Peyer's patch (tissue), 4 donors: ENCODE measurements around the gene PARD3B. TPM values are rescaled to one million over a fixed set of nuclear protein-coding genes. Genes with fewer than 3 reads are reported as not detected.

Source experiments
- DNase-seq, 3 donors: peaks; one replicate each; pipeline ENCODE4 v3.0.0-alpha.2; 2017 to 2019
- H3K27ac ChIP-seq, 4 donors: fragments of 200-600 bp; sonication (generic); one replicate each; pipeline ENCODE4 v1.5.1; 2016 to 2019
- H3K27me3 ChIP-seq, 2 donors: fragments of 200-600 bp; sonication (generic); one replicate each; pipeline ENCODE4 v1.5.1; 2019
- H3K36me3 ChIP-seq, 3 donors: fragments of 200-600 bp; sonication (generic); one replicate each; pipeline ENCODE4 v1.5.1; 2016 to 2019
- H3K4me1 ChIP-seq, 4 donors: fragments of 200-600 bp; sonication (generic); one replicate each; pipeline ENCODE4 v1.5.1; 2016 to 2019
- H3K4me3 ChIP-seq, 4 donors: fragments of 200-600 bp; sonication (generic); 1 replicate in 3 of 4; 2 replicates in 1 of 4; pipeline ENCODE4 v1.5.1; 2016 to 2019; ENCODE audit warnings: mild to moderate bottlenecking in 1 of 4
- H3K9me3 ChIP-seq, 4 donors: fragments of 200-600 bp; sonication (generic); one replicate each; pipeline ENCODE4 v1.5.1; 2016 to 2019; ENCODE audit warnings: mild to moderate bottlenecking in 1 of 4
- POLR2A ChIP-seq, 2 donors: fragments of 450-650 bp; IDR thresholded peaks; one replicate each; pipeline ENCODE4 v1.5.1; 2017; ENCODE audit warnings: antibody characterized with exemption in 2 of 2, mild to moderate bottlenecking in 2 of 2, moderate library complexity in 2 of 2
- total RNA-seq, 4 donors: library from RNA; depleted of rRNA; stranded (reverse); fragments of >200 nt; gene quantifications; one replicate each; pipeline ENCODE4 v1.1.0, GENCODE V29; 2016
- TF ChIP-seq, protein P1 (sequence below), 6 experiments: fragments of 450-650 bp in 4 of 6; fragments of 200-600 bp in 2 of 6; sonication (generic) in 1 of 6; IDR thresholded peaks; one replicate each; pipeline ENCODE4 v1.5.1; 2017 to 2019; ENCODE audit warnings: antibody characterized with exemption in 6 of 6, mild to moderate bottlenecking in 3 of 6, moderate library complexity in 1 of 6

Gene PARD3B
- total RNA-seq, 4 donors from 2014 or later = 19.6 to 52.0 (median 40.6) TPM

DNA sequence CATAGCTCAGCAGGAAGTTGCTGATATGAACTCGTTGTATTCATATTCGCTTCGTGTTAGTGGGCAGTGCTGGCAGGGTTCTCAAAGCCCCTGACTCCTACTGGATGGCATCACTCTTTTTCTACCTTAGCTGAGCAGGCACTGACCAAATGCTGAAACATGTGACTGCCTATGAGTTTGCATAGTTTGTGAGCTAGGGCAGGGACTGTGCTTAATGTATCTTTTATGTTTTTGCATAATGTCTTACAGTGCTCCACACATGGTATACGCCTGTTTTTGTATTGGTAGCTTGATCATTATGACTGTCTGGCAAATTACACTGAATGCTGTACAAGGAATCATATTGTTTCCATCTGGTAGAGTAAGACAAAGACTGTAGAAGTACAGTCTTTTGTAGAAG lies 305.3 kb downstream of the PARD3B start:
- Histone ChIP-seq H3K27me3 (no peaks in the 10 kb centered on the region), H3K4me1 (no peaks in the 10 kb centered on the region), H3K4me3 (no peak overlapping the region), H3K9me3 (no peaks in the 10 kb centered on the region), H3K36me3 (no peaks in the 10 kb centered on the region), H3K27ac (no peak overlapping the region)
- TF ChIP-seq POLR2A (IDR thresholded peaks at IDR 0.05) = no peak
- TF ChIP-seq, protein P1, sequence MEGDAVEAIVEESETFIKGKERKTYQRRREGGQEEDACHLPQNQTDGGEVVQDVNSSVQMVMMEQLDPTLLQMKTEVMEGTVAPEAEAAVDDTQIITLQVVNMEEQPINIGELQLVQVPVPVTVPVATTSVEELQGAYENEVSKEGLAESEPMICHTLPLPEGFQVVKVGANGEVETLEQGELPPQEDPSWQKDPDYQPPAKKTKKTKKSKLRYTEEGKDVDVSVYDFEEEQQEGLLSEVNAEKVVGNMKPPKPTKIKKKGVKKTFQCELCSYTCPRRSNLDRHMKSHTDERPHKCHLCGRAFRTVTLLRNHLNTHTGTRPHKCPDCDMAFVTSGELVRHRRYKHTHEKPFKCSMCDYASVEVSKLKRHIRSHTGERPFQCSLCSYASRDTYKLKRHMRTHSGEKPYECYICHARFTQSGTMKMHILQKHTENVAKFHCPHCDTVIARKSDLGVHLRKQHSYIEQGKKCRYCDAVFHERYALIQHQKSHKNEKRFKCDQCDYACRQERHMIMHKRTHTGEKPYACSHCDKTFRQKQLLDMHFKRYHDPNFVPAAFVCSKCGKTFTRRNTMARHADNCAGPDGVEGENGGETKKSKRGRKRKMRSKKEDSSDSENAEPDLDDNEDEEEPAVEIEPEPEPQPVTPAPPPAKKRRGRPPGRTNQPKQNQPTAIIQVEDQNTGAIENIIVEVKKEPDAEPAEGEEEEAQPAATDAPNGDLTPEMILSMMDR (IDR thresholded peaks at IDR 0.05) = no peak
- no peak for DNase-seq

DNA sequence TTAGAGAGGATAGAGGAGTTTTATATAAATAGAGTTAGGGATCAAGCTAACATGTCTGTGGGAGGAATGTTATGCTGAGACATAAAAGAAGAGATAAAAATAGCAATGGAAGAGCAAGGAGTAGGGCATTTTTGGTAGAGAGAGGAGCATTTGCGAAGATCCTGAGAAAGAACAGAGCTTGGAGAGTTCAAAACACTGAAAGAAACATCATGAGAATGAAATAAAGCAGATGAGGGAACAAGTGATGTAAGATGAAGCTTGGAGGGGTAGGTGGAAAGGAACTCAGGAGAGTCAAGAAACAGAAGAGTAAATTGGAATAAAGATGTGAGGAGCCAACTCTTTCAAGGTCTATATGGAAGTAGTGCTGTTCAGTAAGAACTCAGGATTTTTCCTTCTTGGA lies 308.6 kb downstream of the PARD3B start:
- no peak for DNase-seq
- TF ChIP-seq, protein P1 (IDR thresholded peaks at IDR 0.05) = no peak
- no peak for TF ChIP-seq POLR2A (IDR thresholded peaks at IDR 0.05)
- Histone ChIP-seq H3K27ac (no peak overlapping the region), H3K36me3 (no peaks in the 10 kb centered on the region), H3K4me3 (no peak overlapping the region), H3K27me3 (no peaks in the 10 kb centered on the region), H3K4me1 (no peaks in the 10 kb centered on the region), H3K9me3 (no peaks in the 10 kb centered on the region)

DNA sequence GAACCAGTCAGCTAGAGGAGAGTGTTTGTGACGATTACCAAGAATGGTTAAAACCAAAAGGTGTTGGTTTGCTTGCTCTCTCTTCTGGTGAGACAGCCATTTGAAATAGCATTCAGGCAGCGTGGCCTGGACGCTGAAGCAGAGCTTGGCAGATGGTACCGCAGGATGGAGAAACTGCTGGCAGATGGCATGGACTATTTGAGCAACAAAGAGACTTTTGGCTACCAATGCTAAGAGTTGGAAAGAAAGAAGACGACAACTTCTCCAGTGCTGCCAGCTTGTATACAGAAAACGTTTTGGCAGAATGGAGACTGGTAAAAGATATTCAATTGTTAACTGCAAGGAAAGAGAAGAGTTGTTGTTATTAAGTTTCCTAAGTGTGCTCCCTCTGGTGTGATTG lies 315.0 kb downstream of the PARD3B start:
- no peaks in the 10 kb centered on the region for H3K36me3 ChIP-seq
- TF ChIP-seq, protein P1 (IDR thresholded peaks at IDR 0.05) = no peak
- TF ChIP-seq POLR2A (IDR thresholded peaks at IDR 0.05) = no peak
- H3K4me3 ChIP-seq = no peak overlapping the region
- no peaks in the 10 kb centered on the region for H3K9me3 ChIP-seq
- H3K27ac ChIP-seq = no peak overlapping the region
- H3K27me3 ChIP-seq = no peaks in the 10 kb centered on the region
- no peak for DNase-seq
- no peaks in the 10 kb centered on the region for H3K4me1 ChIP-seq

DNA sequence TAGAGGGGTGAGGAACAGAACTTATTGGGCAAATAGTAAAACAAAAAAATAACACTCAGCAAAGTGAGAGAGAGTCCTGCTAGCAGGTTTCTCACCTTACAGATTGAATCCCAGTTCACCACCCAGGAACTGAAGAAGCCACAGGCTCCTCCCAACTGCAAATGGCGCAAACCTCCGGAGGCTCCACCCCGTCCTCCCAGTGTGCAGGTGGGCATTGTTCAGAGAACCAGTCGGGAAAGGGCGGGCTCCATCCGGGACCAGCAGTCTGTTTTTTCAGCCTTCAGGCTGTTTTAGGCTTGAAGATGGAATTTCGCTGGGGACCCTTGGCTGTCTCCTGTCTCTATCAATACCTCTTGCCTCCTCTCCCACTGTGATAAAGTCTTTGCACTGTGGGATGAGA lies 317.5 kb downstream of the PARD3B start:
- Histone ChIP-seq H3K27ac (no peak overlapping the region), H3K4me3 (no peak overlapping the region), H3K27me3 (no peaks in the 10 kb centered on the region), H3K9me3 (no peaks in the 10 kb centered on the region), H3K36me3 (no peaks in the 10 kb centered on the region), H3K4me1 (no peaks in the 10 kb centered on the region)
- TF ChIP-seq, protein P1 (IDR thresholded peaks at IDR 0.05) = no peak
- no peak for TF ChIP-seq POLR2A (IDR thresholded peaks at IDR 0.05)
- no peak for DNase-seq

DNA sequence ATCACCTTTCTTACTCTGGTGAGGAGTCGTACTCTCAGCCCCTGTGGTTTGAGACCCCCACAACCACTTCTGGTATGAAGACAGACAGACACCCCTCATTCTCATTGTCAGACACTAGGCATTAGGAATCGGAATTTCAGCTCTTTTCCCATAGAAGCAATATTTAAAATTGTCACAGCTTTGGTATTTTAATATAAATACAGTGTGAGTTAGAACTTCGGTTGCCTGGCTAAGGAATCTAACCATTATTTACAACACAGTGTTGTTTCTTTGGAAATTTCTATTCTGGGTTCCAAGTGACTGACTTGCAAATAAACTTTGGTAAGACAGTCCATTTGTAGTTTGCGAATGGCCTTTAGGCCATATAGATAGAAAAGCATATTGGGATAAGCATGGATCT lies 318.1 kb downstream of the PARD3B start:
- Histone ChIP-seq H3K4me3 (no peak overlapping the region), H3K27ac (no peak overlapping the region), H3K4me1 (no peaks in the 10 kb centered on the region), H3K36me3 (no peaks in the 10 kb centered on the region), H3K9me3 (no peaks in the 10 kb centered on the region), H3K27me3 (no peaks in the 10 kb centered on the region)
- TF ChIP-seq, protein P1 (IDR thresholded peaks at IDR 0.05) = no peak
- TF ChIP-seq POLR2A (IDR thresholded peaks at IDR 0.05) = no peak
- DNase-seq = no peak
